ENCODE data around the gene OTUD1.

The OTUD1 gene

DNA sequence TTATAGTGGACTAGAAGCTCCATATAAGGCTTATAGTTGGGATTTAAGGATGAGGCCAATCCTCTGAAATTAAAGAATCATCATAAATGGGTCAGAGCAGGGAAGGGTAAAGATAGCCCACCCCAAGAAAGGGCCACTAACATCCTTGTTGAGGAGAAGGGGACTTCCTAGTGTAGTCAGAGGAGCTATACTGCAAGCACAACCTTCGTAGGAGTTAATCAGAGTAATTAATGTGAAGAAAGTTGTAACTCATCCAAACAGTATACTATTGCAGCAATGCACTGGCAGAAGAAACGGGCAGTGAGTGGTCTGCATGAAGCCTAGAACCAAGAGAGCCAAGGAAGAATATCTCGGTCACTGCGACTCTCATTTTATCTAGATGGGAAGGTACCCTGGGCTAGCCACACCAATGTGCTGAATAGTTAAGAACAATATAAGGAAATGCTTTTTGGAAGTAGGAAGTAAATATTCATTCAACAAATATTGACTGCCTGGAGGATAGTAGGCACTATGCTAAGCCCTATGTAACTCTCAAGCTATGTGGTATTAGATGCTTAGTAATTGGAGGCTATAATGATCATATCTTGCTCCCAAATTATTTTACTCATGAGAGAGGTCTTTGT, 13.3 kb downstream of the OTUD1 start:
- Histone ChIP-seq H3K27ac (replicated peaks; ENCODE audit: low read length) (no peak overlapping the region), H3K36me3 (replicated peaks in 1 of 2; ENCODE audit: control insufficient read depth in 2 of 2, insufficient read depth in 2 of 2, low read length in 2 of 2) (no peaks in the 10 kb centered on the region), H2BK15ac (ENCODE audit: low read length) (no peak overlapping the region), H3K4ac (ENCODE audit: low read length) (no peak overlapping the region), H3K4me1 (ENCODE audit: control insufficient read depth in 2 of 2, insufficient read depth in 1 of 2, low read depth in 1 of 2, low read length in 2 of 2) (peaks cover 0 to 1% of the 10 kb centered on the region in 2 donors), H3K4me2 (ENCODE audit: insufficient read depth, low read length, poor library complexity, severe bottlenecking) (no peak overlapping the region), H3K23ac (ENCODE audit: low read depth, low read length, poor library complexity) (no peak overlapping the region), H2BK120ac (ENCODE audit: low read depth, low read length) (no peak overlapping the region), H3K27me3 (ENCODE audit: control insufficient read depth in 3 of 3, insufficient read depth in 3 of 3, low read depth in 1 of 3, low read length in 3 of 3) (no peaks in the 10 kb centered on the region), H3K4me3 (ENCODE audit: low read length in 2 of 2) (no peak overlapping the region), H3K9me3 (replicated peaks in 1 of 2; ENCODE audit: control insufficient read depth in 2 of 2, insufficient read depth in 1 of 2, low read depth in 1 of 2, low read length in 2 of 2) (no peaks in the 10 kb centered on the region), H2BK12ac (ENCODE audit: low read length) (no peak overlapping the region), H2BK5ac (ENCODE audit: low read length) (no peak overlapping the region), H3K18ac (ENCODE audit: low read length) (no peak overlapping the region), H4K8ac (ENCODE audit: low read depth, low read length) (no peak overlapping the region), H2AFZ (ENCODE audit: low read length) (no peak overlapping the region), H4K91ac (ENCODE audit: low read depth, low read length, poor library complexity) (no peak overlapping the region), H2AK5ac (ENCODE audit: low read depth, low read length) (no peak overlapping the region), H3K79me1 (ENCODE audit: low read depth, low read length) (no peaks in the 10 kb centered on the region), H3K14ac (ENCODE audit: low read length) (no peak overlapping the region), H3K9ac (ENCODE audit: low read depth, low read length, poor library complexity) (no peak overlapping the region)
- no CpG with 5 or more reads among the region's 4 CpGs for WGBS, 2 donors (ENCODE audit: extremely low coverage in 2 of 2, insufficient read length in 2 of 2, insufficient replicate concordance in 1 of 2)
- no peak for DNase-seq (ENCODE audit: low spot score)

DNA sequence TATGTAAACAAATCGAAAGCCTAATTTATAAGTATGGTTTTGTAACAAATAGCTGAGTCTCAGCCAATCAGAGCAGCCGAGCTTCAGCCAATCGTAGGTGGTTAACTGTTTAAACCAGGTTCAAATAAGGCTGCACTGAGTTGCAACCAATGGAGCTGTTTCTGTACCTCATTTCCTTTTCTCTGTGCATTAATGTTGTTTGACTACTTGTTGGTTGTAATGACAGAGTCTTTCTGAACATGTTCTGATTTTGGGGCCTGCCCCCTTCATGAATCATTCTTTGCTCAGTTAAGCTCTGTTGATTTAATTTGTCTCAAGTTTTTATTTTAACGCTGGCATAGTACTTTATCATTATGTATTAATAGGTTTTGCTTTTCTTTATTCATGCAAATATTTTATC, 14.6 kb downstream of the OTUD1 start:
- no peak overlapping the region for H2AFZ ChIP-seq (ENCODE audit: low read length)

DNA sequence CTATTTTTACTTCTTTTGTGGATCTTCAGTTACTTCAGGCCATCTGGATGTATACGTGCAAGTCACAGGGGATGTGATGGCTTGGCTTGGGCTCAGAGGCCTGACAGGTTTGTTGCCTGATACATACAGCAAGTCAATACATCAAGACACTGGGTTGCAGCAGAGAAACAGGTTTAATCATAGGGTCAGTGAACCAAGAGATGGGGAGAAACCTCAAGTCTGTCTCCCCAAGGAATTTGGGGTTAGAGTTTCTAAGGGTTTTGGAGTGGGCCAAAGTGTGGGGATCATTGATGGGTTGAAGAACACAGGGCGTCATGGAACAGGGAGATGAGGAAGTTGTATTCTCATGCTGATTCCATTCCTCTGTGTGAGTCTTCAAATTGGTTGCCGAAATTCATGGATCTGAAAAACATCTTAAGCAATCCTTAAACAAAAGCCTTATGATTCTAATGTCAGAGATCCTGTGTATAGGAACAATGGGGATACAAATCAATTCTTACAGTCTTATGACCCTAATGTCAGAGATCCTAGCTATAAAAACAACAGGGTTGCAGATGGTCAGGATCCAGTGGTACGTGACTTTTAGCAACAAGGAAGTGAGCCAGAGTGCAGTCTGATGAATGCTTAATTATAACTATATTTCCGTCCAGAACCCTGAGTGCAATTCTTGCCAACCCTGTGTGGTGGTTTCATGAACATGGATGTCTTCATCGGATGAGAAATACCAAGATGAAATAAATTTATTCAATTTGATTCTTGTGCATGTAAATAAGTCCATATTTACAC, 18.9 kb downstream of the OTUD1 start:
- Histone ChIP-seq H4K91ac (ENCODE audit: low read depth, low read length, poor library complexity) (no peak overlapping the region), H3K4ac (ENCODE audit: low read length) (no peak overlapping the region)

More for the DNA sequence above, 14.6 kb downstream of the OTUD1 start:
- Histone ChIP-seq H3K4ac (ENCODE audit: low read length) (no peak overlapping the region), H3K4me1 (ENCODE audit: control insufficient read depth in 2 of 2, insufficient read depth in 1 of 2, low read depth in 1 of 2, low read length in 2 of 2) (peaks cover 0 to 1% of the 10 kb centered on the region in 2 donors), H3K27me3 (ENCODE audit: control insufficient read depth in 3 of 3, insufficient read depth in 3 of 3, low read depth in 1 of 3, low read length in 3 of 3) (no peaks in the 10 kb centered on the region), H2BK12ac (ENCODE audit: low read length) (no peak overlapping the region), H2BK15ac (ENCODE audit: low read length) (no peak overlapping the region), H3K79me1 (ENCODE audit: low read depth, low read length) (no peaks in the 10 kb centered on the region), H4K91ac (ENCODE audit: low read depth, low read length, poor library complexity) (no peak overlapping the region), H3K18ac (ENCODE audit: low read length) (no peak overlapping the region), H2AK5ac (ENCODE audit: low read depth, low read length) (no peak overlapping the region), H3K4me3 (ENCODE audit: low read length in 2 of 2) (no peak overlapping the region), H3K9ac (ENCODE audit: low read depth, low read length, poor library complexity) (no peak overlapping the region), H3K4me2 (ENCODE audit: insufficient read depth, low read length, poor library complexity, severe bottlenecking) (no peak overlapping the region), H2BK5ac (ENCODE audit: low read length) (no peak overlapping the region), H3K23ac (ENCODE audit: low read depth, low read length, poor library complexity) (no peak overlapping the region), H3K36me3 (replicated peaks in 1 of 2; ENCODE audit: control insufficient read depth in 2 of 2, insufficient read depth in 2 of 2, low read length in 2 of 2) (no peaks in the 10 kb centered on the region), H3K27ac (replicated peaks; ENCODE audit: low read length) (no peak overlapping the region), H4K8ac (ENCODE audit: low read depth, low read length) (no peak overlapping the region), H3K9me3 (replicated peaks in 1 of 2; ENCODE audit: control insufficient read depth in 2 of 2, insufficient read depth in 1 of 2, low read depth in 1 of 2, low read length in 2 of 2) (no peaks in the 10 kb centered on the region), H2BK120ac (ENCODE audit: low read depth, low read length) (no peak overlapping the region), H3K14ac (ENCODE audit: low read length) (no peak overlapping the region)
- no CpG with 5 or more reads among the region's 4 CpGs for WGBS, 2 donors (ENCODE audit: extremely low coverage in 2 of 2, insufficient read length in 2 of 2, insufficient replicate concordance in 1 of 2)
- no peak for DNase-seq (ENCODE audit: low spot score)

DNA sequence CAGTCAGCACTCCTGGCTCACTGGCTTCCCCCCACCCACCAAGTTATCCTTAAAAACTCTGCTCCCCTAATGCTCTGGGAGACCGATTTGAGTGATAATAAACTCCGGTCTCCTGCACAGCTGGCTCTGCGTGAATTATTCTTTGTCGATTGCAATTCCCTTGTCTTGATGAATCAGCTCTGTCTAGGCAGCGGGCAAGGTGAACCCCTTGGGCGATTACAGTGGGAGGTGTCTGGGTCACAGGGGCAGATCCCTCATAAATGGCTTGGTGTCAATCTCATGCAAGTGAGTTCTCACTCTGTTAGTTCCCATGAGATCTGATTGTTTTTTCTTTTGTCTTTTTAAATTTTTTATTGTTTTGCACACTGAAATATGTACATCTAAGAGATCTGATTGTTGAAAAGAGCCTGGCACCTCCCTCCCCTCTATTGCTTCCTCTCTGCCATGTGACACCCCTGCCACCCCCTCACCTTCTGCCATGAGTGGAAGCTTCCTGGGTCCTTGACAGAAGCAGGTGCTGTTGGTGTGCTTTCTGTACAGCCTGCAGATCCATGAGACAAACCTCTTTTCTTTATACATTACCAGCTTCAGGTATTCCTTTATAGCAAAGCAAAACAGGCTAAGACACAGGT, 20.5 kb downstream of the OTUD1 start:
- H3K4me1 ChIP-seq (ENCODE audit: control insufficient read depth in 2 of 2, insufficient read depth in 1 of 2, low read depth in 1 of 2, low read length in 2 of 2): peaks cover 2 to 3% of the 10 kb centered on the region in 2 donors
- no peaks in the 10 kb centered on the region for H3K79me1 ChIP-seq (ENCODE audit: low read depth, low read length)
- no CpG with 5 or more reads among the region's 6 CpGs for WGBS, 2 donors (ENCODE audit: extremely low coverage in 2 of 2, insufficient read length in 2 of 2, insufficient replicate concordance in 1 of 2)
- no peaks in the 10 kb centered on the region for H3K36me3 ChIP-seq (replicated peaks in 1 of 2; ENCODE audit: control insufficient read depth in 2 of 2, insufficient read depth in 2 of 2, low read length in 2 of 2)
- H3K14ac ChIP-seq (ENCODE audit: low read length): no peak overlapping the region
- H3K4ac ChIP-seq (ENCODE audit: low read length): no peak overlapping the region
- H2AK5ac ChIP-seq (ENCODE audit: low read depth, low read length): no peak overlapping the region
- no peak overlapping the region for H4K8ac ChIP-seq (ENCODE audit: low read depth, low read length)
- H2BK120ac ChIP-seq (ENCODE audit: low read depth, low read length): no peak overlapping the region
- no peak overlapping the region for H3K9ac ChIP-seq (ENCODE audit: low read depth, low read length, poor library complexity)
- no peak overlapping the region for H4K91ac ChIP-seq (ENCODE audit: low read depth, low read length, poor library complexity)
- no peak overlapping the region for H3K18ac ChIP-seq (ENCODE audit: low read length)
- no peaks in the 10 kb centered on the region for H3K9me3 ChIP-seq (replicated peaks in 1 of 2; ENCODE audit: control insufficient read depth in 2 of 2, insufficient read depth in 1 of 2, low read depth in 1 of 2, low read length in 2 of 2)
- H3K4me2 ChIP-seq (ENCODE audit: insufficient read depth, low read length, poor library complexity, severe bottlenecking): no peak overlapping the region
- H2BK12ac ChIP-seq (ENCODE audit: low read length): no peak overlapping the region
- no peak overlapping the region for H3K4me3 ChIP-seq (ENCODE audit: low read length in 2 of 2)
- H2BK5ac ChIP-seq (ENCODE audit: low read length): no peak overlapping the region
- no peak overlapping the region for H3K27ac ChIP-seq (replicated peaks; ENCODE audit: low read length)
- H3K23ac ChIP-seq (ENCODE audit: low read depth, low read length, poor library complexity): no peak overlapping the region
- DNase-seq (ENCODE audit: low spot score): no peak
- no peak overlapping the region for H2AFZ ChIP-seq (ENCODE audit: low read length)
- H2BK15ac ChIP-seq (ENCODE audit: low read length): no peak overlapping the region
- peaks cover 0 to 7% (median 0%) of the 10 kb centered on the region in 3 experiments for H3K27me3 ChIP-seq (ENCODE audit: control insufficient read depth in 3 of 3, insufficient read depth in 3 of 3, low read depth in 1 of 3, low read length in 3 of 3)

More for the DNA sequence above, 18.9 kb downstream of the OTUD1 start:
- no peak overlapping the region for H2BK12ac ChIP-seq (ENCODE audit: low read length)
- H3K36me3 ChIP-seq (replicated peaks in 1 of 2; ENCODE audit: control insufficient read depth in 2 of 2, insufficient read depth in 2 of 2, low read length in 2 of 2): no peaks in the 10 kb centered on the region
- H2AFZ ChIP-seq (ENCODE audit: low read length): no peak overlapping the region
- no peak overlapping the region for H3K23ac ChIP-seq (ENCODE audit: low read depth, low read length, poor library complexity)
- no peak overlapping the region for H3K4me3 ChIP-seq (ENCODE audit: low read length in 2 of 2)
- no peaks in the 10 kb centered on the region for H3K79me1 ChIP-seq (ENCODE audit: low read depth, low read length)
- no peak for DNase-seq (ENCODE audit: low spot score)
- no peak overlapping the region for H3K27ac ChIP-seq (replicated peaks; ENCODE audit: low read length)
- no peak overlapping the region for H3K9ac ChIP-seq (ENCODE audit: low read depth, low read length, poor library complexity)
- H2AK5ac ChIP-seq (ENCODE audit: low read depth, low read length): no peak overlapping the region
- WGBS, 2 donors (ENCODE audit: extremely low coverage in 2 of 2, insufficient read length in 2 of 2, insufficient replicate concordance in 1 of 2): no CpG with 5 or more reads among the region's 6 CpGs
- H4K8ac ChIP-seq (ENCODE audit: low read depth, low read length): no peak overlapping the region
- H3K18ac ChIP-seq (ENCODE audit: low read length): no peak overlapping the region
- H3K9me3 ChIP-seq (replicated peaks in 1 of 2; ENCODE audit: control insufficient read depth in 2 of 2, insufficient read depth in 1 of 2, low read depth in 1 of 2, low read length in 2 of 2): no peaks in the 10 kb centered on the region
- no peak overlapping the region for H2BK5ac ChIP-seq (ENCODE audit: low read length)
- no peak overlapping the region for H2BK120ac ChIP-seq (ENCODE audit: low read depth, low read length)
- no peak overlapping the region for H3K14ac ChIP-seq (ENCODE audit: low read length)
- H3K4me2 ChIP-seq (ENCODE audit: insufficient read depth, low read length, poor library complexity, severe bottlenecking): no peak overlapping the region
- H3K27me3 ChIP-seq (ENCODE audit: control insufficient read depth in 3 of 3, insufficient read depth in 3 of 3, low read depth in 1 of 3, low read length in 3 of 3): peaks cover 0 to 7% (median 0%) of the 10 kb centered on the region in 3 experiments
- H2BK15ac ChIP-seq (ENCODE audit: low read length): no peak overlapping the region
- peaks cover 2 to 3% of the 10 kb centered on the region in 2 donors for H3K4me1 ChIP-seq (ENCODE audit: control insufficient read depth in 2 of 2, insufficient read depth in 1 of 2, low read depth in 1 of 2, low read length in 2 of 2)
